Activated T-helper 17 cell treated with anti-CD3 and anti-CD28 coated beads, Interleukin-2, amount 50 U/mL, for 72 hours (primary cell): ENCODE results near the gene UTP11. TPM values are rescaled to one million over a fixed set of nuclear protein-coding genes. Genes with fewer than 3 reads are reported as not detected.

Experiments
- ATAC-seq: fragments of 150-1000 bp; cut with Tn5 transposase; replicated peaks from 2 replicates; pipeline ENCODE4 v1.10.0; 2021; ENCODE audit warnings: mild to moderate bottlenecking, moderate library complexity
- H3K27ac Mint-ChIP-seq: one replicate; pipeline ENCODE4 v1.8.0; 2022; ENCODE audit warnings: mixed read lengths
- H3K27me3 Mint-ChIP-seq: one replicate; pipeline ENCODE4 v1.8.0; 2022; ENCODE audit warnings: mixed read lengths
- H3K36me3 Mint-ChIP-seq: one replicate; pipeline ENCODE4 v1.8.0; 2022; ENCODE audit warnings: low read depth, mild to moderate bottlenecking, mixed read lengths
- H3K4me1 Mint-ChIP-seq: one replicate; pipeline ENCODE4 v1.8.0; 2022; ENCODE audit warnings: mixed read lengths
- H3K4me3 Mint-ChIP-seq: one replicate; pipeline ENCODE4 v1.8.0; 2022; ENCODE audit warnings: mild to moderate bottlenecking, mixed read lengths
- H3K9me3 Mint-ChIP-seq: one replicate; pipeline ENCODE4 v1.8.0; 2022; ENCODE audit warnings: mixed read lengths
- total RNA-seq, 2 donors: library from RNA; stranded (reverse); gene quantifications; one replicate each; pipeline ENCODE4 v1.2.3, GENCODE V29; 2022

Gene UTP11
- total RNA-seq, 2 donors from 2014 or later: 41.1 to 60.8 TPM

GRCh38 chr1:38060498-38060897 lies 48.0 kb downstream of the UTP11 start:
- Mint-ChIP-seq H3K27ac (no peak overlapping the region), H3K4me3 (no peak overlapping the region), H3K4me1 (peaks cover 6% of the 10 kb centered on the region), H3K27me3 (peaks cover 3% of the 10 kb centered on the region), H3K36me3 (no peaks in the 10 kb centered on the region), H3K9me3 (no peaks in the 10 kb centered on the region)
- no peak for ATAC-seq

DNA sequence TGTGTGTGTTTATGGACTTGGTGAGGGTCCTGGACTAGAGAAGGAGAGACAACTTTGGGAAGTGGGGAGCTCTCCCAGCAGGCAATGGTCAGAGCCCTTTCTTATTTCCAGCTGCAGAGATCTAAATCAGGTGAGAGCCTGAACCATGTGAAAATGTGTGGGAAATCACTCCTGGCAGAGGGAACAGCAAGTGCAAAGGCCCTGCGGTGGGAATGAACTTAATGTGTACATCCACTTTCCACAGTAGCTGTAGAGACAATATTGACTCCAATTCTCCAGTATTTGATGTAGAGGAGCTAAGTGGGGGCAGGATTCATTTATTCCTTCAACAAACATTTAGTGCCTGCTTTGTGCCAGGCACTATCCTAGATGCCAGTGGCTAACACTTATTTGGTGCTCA lies 48.8 kb downstream of the UTP11 start:
- no peak for ATAC-seq

DNA sequence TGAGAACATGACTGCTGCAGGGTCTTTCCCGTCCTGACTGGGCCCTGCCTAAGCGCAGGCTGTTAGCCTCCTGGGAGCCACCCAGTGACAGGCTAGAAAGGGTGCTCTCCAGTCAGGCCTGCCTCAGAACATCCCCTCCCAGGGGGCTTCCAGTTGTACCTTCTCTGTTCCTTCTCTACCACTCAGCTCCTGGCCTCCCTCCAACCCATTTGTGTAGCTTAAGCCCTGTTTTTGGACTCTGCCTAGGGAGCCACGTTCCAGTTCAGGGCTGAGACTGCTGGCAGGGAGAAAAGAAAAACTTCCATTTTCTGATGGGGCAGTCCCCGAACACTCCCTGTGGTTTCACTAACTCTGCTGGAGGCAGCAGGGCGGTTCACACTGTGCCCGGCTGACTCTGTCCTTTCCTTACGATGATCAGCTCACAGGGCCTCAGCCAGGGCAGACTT lies 49.4 kb downstream of the UTP11 start:
- peaks cover 3% of the 10 kb centered on the region for H3K27me3 Mint-ChIP-seq
- no peaks in the 10 kb centered on the region for H3K9me3 Mint-ChIP-seq
- no peaks in the 10 kb centered on the region for H3K36me3 Mint-ChIP-seq
- peak; percentile 89 for ATAC-seq
- H3K4me3 Mint-ChIP-seq: peak overlapping the region; percentile 38
- peak overlapping the region; percentile 82 for H3K27ac Mint-ChIP-seq
- peaks cover 6% of the 10 kb centered on the region for H3K4me1 Mint-ChIP-seq

More for the DNA sequence above, 48.8 kb downstream of the UTP11 start:
- Mint-ChIP-seq H3K4me3 (no peak overlapping the region), H3K4me1 (peaks cover 6% of the 10 kb centered on the region), H3K36me3 (no peaks in the 10 kb centered on the region), H3K27ac (no peak overlapping the region), H3K9me3 (no peaks in the 10 kb centered on the region), H3K27me3 (peaks cover 3% of the 10 kb centered on the region)

- Mint-ChIP-seq H3K4me3 (peak overlapping the region; percentile 38), H3K4me1 (peaks cover 6% of the 10 kb centered on the region), H3K27ac (peak overlapping the region; percentile 82), H3K27me3 (peaks cover 8% of the 10 kb centered on the region), H3K9me3 (no peaks in the 10 kb centered on the region), H3K36me3 (no peaks in the 10 kb centered on the region)
- ATAC-seq: no peak
Measured at GRCh38 chr1:38062361-38063288, 50.1 kb downstream of the UTP11 start.

GRCh38 chr1:38063616-38064015 lies 51.1 kb downstream of the UTP11 start:
- Mint-ChIP-seq H3K4me1 (peaks cover 6% of the 10 kb centered on the region), H3K27ac (no peak overlapping the region), H3K4me3 (no peak overlapping the region), H3K36me3 (no peaks in the 10 kb centered on the region), H3K27me3 (peaks cover 7% of the 10 kb centered on the region), H3K9me3 (no peaks in the 10 kb centered on the region)
- no peak for ATAC-seq

DNA sequence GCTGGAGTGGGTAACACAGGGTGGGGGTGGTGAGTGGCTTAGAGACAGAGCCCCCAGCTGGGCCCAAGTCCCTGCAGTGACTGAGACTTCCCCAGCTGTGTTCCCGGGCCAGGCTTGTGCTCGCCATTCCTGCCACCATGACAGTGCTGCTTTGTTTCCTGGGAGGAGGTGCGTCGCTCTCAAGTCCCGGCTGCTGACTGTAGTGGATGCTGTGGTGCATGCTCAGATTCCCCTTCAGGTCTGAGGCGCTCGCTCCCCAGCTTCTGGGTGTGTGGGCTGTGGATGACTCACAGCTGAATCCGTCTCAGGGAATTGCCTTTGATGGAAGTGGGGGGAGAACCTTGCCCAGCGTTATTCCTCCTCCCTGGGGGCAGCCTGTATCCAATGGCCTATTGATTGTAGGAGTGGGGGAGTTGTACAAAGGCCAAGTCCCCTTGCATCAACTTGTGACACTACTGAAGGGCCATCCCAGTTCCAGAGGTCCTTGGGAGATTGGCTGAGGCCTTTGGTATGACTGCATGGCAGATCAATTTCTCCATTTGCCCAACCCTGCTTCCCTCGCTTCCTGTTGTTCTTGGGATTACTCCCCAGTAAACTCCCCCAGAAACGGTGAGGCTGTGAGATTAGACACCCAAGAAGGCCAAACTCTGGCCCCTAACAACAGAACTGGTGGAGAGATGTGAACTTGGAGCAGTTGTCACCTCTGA lies 51.8 kb downstream of the UTP11 start:
- Mint-ChIP-seq H3K36me3 (no peaks in the 10 kb centered on the region), H3K4me1 (peaks cover 6% of the 10 kb centered on the region), H3K27ac (no peak overlapping the region), H3K9me3 (no peaks in the 10 kb centered on the region), H3K4me3 (no peak overlapping the region), H3K27me3 (peaks cover 12% of the 10 kb centered on the region)
- peak; percentile 46 for ATAC-seq

DNA sequence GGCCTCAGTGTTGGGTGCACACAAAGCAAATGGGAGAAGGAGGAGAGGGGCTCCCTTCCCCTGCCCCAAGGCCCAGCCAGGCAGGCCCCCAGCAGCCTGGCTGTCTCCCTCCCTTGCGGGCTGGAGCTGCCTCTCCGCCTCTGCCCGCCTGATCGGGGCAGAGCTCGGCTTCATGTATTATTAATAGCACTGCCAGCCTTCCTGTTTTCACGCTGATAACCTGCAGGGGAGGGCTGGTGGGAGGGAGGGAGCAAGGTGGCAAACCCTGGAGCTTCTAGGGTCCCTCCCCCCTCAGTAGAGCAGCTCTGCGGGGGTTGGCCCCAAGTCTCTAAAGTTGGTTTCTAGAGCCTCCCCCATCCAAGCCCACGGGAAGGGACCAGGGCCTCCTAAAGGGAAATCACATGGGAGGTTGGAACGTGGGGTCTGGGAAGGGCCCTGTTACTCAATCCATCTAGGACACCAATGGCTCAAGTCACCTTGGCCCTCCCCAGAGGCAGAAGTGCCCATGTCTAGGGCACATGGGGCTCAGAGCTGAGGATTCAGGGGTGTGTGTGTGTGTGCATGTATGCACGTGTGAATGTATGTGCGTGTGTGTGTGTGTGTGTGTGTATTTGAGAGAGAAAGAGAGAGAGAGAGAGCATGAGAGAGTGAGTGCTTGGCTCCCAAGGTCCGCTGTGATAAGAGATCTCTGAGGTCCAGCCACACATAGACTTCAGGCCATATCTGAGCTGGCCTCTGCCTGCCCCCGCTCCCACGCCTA lies 55.9 kb downstream of the UTP11 start:
- no peaks in the 10 kb centered on the region for H3K36me3 Mint-ChIP-seq
- H3K27ac Mint-ChIP-seq: no peak overlapping the region
- no peak overlapping the region for H3K4me3 Mint-ChIP-seq
- ATAC-seq: no peak
- peaks cover 35% of the 10 kb centered on the region for H3K27me3 Mint-ChIP-seq
- no peaks in the 10 kb centered on the region for H3K9me3 Mint-ChIP-seq
- H3K4me1 Mint-ChIP-seq: no peaks in the 10 kb centered on the region

- no peaks in the 10 kb centered on the region for H3K9me3 Mint-ChIP-seq
- no peaks in the 10 kb centered on the region for H3K36me3 Mint-ChIP-seq
- no peak overlapping the region for H3K27ac Mint-ChIP-seq
- no peak for ATAC-seq
- H3K4me3 Mint-ChIP-seq: no peak overlapping the region
- H3K4me1 Mint-ChIP-seq: no peaks in the 10 kb centered on the region
- peaks cover 41% of the 10 kb centered on the region for H3K27me3 Mint-ChIP-seq
Measured at GRCh38 chr1:38068980-38069340, 56.4 kb downstream of the UTP11 start.

GRCh38 chr1:38071312-38072256 lies 59.0 kb downstream of the UTP11 start:
- ATAC-seq: peak; percentile 85
- Mint-ChIP-seq H3K4me1 (no peaks in the 10 kb centered on the region), H3K27me3 (peaks cover 52% of the 10 kb centered on the region), H3K36me3 (no peaks in the 10 kb centered on the region), H3K9me3 (no peaks in the 10 kb centered on the region), H3K27ac (no peak overlapping the region), H3K4me3 (no peak overlapping the region)

GRCh38 chr1:38072858-38073257 lies 60.3 kb downstream of the UTP11 start:
- Mint-ChIP-seq H3K27ac (no peak overlapping the region), H3K27me3 (peaks cover 47% of the 10 kb centered on the region), H3K4me3 (no peak overlapping the region), H3K9me3 (no peaks in the 10 kb centered on the region), H3K4me1 (no peaks in the 10 kb centered on the region), H3K36me3 (no peaks in the 10 kb centered on the region)
- no peak for ATAC-seq

DNA sequence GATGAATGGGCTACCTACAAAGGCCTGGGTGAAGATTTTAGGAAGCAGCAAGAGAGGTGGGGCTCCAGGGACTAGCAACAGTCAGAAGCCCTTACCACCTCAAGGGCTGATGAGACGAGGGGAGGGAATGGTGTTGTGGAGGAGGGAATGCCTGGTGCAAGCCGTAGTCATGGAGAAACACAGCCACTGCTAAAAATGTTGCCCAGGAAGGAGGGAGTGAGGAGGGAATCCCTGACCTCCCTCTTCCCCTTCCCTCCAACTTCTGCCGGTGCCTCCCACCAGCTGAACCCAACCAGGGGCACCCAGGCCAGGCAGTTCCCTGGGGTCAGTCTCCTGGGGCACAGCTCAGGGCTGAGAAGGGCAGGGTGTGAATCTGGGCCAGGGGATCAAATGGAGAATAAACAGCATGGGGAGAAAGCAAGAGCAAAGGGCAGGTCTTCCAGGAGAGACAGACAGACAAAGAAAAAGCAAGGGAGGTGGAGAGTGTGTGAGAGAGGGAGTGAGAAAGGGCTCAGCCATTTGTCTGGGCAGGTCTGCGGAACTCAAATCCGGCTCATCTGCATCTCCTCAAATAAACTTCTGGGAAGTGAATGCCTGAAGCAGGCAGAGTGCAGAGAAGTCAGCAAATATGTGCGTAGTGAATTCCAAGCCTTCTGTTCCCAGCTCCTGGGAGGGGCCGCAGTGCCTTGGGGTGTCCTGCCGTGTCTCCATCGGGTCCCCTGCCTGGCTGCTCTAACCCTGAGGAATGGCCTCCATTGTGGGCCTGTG lies 61.2 kb downstream of the UTP11 start:
- Mint-ChIP-seq H3K27ac (no peak overlapping the region), H3K4me1 (no peaks in the 10 kb centered on the region), H3K4me3 (no peak overlapping the region), H3K27me3 (peaks cover 44% of the 10 kb centered on the region), H3K9me3 (no peaks in the 10 kb centered on the region), H3K36me3 (no peaks in the 10 kb centered on the region)
- no peak for ATAC-seq

DNA sequence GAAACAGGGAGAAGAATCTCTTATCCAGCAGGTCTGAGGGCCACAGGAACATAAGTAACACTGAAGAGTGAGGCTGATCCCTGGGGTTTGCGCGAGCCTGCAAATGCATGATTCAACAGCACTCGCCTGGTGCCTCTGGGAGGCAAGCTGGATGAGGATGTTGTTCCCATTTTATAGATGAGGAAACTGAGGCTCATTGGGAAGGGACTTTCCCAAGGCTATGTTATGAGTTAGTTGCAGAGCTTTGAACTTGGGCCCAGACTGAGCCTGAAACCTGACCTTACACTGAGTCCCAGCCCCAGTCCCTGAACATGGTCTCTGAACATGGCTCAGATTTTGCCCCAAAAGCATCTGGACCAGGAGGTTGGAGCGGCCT lies 61.8 kb downstream of the UTP11 start:
- Mint-ChIP-seq H3K4me3 (no peak overlapping the region), H3K4me1 (no peaks in the 10 kb centered on the region), H3K27me3 (peaks cover 41% of the 10 kb centered on the region), H3K9me3 (no peaks in the 10 kb centered on the region), H3K27ac (no peak overlapping the region), H3K36me3 (no peaks in the 10 kb centered on the region)
- ATAC-seq: no peak
